GM12865 (cell line): ENCODE data around the gene SOX13.

Experiments
- DNase-seq: peaks from one replicate; pipeline ENCODE4 v3.0.0; 2010; ENCODE audit warnings: low read depth
- H3K4me3 ChIP-seq: 2 replicates; pipeline ENCODE4 v1.5.1; 2011; ENCODE audit warnings: mild to moderate bottlenecking, low read depth, low read length, control low read depth
- TF ChIP-seq, protein P1 (sequence below): IDR thresholded peaks from 2 replicates; pipeline ENCODE4 v1.5.1; 2011; ENCODE audit warnings: low read length, control low read depth, low read depth, inconsistent platforms; ENCODE audit not compliant: insufficient read depth; ENCODE audit errors: missing control alignments

SOX13 gene

DNA sequence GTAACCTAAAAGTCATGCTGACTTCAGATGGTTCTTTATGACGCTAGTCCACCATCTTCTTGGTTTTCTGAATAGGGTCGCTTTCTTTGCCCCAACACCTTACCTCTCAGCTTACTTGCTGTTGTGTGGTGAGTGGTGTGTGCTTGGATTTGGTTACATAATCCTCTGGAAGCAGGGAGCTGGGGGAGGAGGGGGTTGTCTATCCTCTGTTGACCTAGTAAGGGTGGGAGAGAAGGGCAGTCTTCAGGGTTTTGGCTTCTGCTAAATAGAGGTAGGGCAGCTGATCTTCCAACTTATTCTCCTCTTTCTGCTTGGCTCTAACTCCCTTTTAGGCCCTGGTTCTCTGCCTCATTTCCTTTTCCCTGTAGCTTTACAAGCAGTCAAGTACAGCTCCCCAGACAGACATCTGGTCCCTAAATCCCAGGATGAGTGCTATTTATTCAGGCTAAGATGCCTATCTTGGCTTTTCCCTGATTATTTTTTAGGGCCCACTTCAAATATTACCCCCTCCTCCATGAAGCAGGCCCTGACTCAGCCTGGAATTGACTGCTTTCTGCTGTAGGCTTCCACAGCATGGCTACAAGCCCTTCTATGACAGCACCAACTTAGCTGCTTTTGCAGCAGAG is 99.6 kb downstream of the SOX13 start:
- DNase-seq, result no peak
- H3K4me3 ChIP-seq, result no peak overlapping the region
- TF ChIP-seq, protein P1, sequence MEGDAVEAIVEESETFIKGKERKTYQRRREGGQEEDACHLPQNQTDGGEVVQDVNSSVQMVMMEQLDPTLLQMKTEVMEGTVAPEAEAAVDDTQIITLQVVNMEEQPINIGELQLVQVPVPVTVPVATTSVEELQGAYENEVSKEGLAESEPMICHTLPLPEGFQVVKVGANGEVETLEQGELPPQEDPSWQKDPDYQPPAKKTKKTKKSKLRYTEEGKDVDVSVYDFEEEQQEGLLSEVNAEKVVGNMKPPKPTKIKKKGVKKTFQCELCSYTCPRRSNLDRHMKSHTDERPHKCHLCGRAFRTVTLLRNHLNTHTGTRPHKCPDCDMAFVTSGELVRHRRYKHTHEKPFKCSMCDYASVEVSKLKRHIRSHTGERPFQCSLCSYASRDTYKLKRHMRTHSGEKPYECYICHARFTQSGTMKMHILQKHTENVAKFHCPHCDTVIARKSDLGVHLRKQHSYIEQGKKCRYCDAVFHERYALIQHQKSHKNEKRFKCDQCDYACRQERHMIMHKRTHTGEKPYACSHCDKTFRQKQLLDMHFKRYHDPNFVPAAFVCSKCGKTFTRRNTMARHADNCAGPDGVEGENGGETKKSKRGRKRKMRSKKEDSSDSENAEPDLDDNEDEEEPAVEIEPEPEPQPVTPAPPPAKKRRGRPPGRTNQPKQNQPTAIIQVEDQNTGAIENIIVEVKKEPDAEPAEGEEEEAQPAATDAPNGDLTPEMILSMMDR, result no peak

DNA sequence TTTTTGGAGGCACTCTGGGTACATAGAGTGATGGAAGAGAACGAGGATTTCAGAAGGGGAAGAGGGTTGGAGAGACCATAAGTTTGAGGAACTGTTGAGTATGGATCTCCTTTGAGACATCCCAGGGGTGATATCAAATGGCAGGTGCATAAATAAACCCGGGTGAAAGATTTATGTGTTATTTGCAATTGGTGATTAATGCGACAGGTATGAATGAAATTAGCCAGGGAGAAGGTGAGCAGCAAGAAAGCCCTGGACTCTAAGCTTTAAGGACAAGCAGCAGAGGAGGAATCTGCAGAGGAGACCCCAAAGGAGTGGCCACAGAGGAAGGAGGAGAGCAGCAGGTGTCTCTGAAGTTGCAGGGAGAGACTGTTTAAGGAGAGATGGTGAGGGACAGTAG is 102.0 kb downstream of the SOX13 start:
- no peak for DNase-seq
- TF ChIP-seq, protein P1, result no peak
- H3K4me3 ChIP-seq, result no peak overlapping the region

DNA sequence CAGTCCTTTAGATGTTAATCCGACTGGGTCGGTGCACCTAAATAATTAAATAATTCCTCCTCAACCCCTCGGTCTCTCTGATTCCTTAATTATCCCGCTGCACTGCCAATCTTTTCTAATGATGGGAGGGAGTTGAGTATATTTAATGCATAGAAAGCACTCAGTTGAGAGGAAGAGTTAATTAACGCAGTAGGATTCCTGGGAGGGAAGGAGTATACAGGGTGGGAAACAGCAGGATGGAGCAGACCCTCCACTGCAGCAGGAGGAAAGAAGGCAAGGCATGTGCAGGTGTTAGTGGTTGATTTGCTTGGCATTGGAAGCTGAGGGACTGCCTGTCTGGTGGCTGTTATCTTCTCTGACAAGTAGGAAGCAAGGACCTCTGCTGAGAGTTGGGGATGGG is 103.1 kb downstream of the SOX13 start:
- TF ChIP-seq, protein P1, result no peak
- no peak for DNase-seq
- no peak overlapping the region for H3K4me3 ChIP-seq

DNA sequence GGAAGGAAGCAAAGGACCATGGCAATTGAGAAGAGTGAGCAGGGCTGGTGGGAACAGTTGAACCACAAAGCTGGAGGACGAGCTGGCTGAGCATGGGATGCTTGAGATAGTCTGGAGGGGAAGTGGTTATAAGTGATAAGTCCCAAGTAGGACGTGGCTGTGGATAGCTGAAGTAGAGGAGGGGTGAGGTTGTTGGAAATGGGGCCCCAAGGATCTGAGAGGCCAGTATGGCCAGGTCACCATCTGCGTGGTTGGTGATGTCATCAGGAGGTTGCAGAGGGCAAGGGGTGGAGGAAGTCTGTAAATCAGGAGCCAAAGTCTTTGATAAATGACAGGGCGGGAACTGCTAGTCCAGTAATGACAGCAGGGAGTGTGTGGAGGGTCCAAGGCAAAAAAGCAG is 104.2 kb downstream of the SOX13 start:
- TF ChIP-seq, protein P1, result no peak
- H3K4me3 ChIP-seq, result no peak overlapping the region
- no peak for DNase-seq
